H1 (cell line): Measurements from ENCODE around the gene NAPG. TPM values are rescaled to one million over a fixed set of nuclear protein-coding genes. Genes with fewer than 3 reads are reported as not detected.

ENCODE experiments used
- BCL11A ChIP-seq, 2 experiments: IDR thresholded peaks; one replicate each; pipeline ENCODE4 v1.6.1; 2011; ENCODE audit warnings: low read depth in 2 of 2, low read length in 2 of 2, mild to moderate bottlenecking in 2 of 2
- CTCF ChIP-seq, 3 experiments: IDR thresholded peaks; 1 replicate in 2 of 3; 2 replicates in 1 of 3; pipeline versions ENCODE4 v1.5.1 to v1.6.1; 2011; ENCODE audit warnings: low read length in 3 of 3, mild to moderate bottlenecking in 3 of 3, inconsistent platforms in 2 of 3, low read depth in 1 of 3, moderate library complexity in 1 of 3; ENCODE audit not compliant: insufficient read depth in 1 of 3; ENCODE audit errors: control extremely low read depth in 1 of 3
- SP2 ChIP-seq: IDR thresholded peaks from 2 replicates; pipeline ENCODE4 v1.6.1; 2012; ENCODE audit warnings: mild to moderate bottlenecking, low read length, inconsistent platforms
- polyA plus RNA-seq, 7 experiments: library from polyadenylated mRNA; depleted of rRNA in 3 of 7; stranded (reverse) in 5 of 7; unstranded in 2 of 7; fragments of >200 nt in 5 of 7; fragments of 200-250 nt in 2 of 7; gene quantifications; 1 replicate in 5 of 7; 2 replicates in 1 of 7; 4 replicates in 1 of 7; pipeline versions ENCODE4 v1.2.1 to v1.2.3, GENCODE V29; 2011 to 2013; ENCODE audit warnings: missing spikeins in 2 of 7, mixed read lengths in 2 of 7
- total RNA-seq: library from RNA; stranded (reverse); fragmentation: NEBNext Ultra II Directional; extraction: Animal tissue kit (Norgen Biotek cat#: 25700); gene quantifications from 2 replicates; pipeline ENCODE4 v1.2.1, GENCODE V29; 2021

NAPG gene
- total and polyA plus RNA-seq, 2 of the 8 experiments (the other 6 are each of a cell fraction or from before 2014, with no cell fraction given), result 8.0 to 23.5 TPM

- no peak for TF ChIP-seq CTCF (IDR thresholded peaks at IDR 0.05; ENCODE audit: control extremely low read depth in 1 of 3, insufficient read depth in 1 of 3, low read depth in 1 of 3, low read length in 3 of 3)
- TF ChIP-seq BCL11A (IDR thresholded peaks at IDR 0.05; ENCODE audit: low read depth in 2 of 2, low read length in 2 of 2), result no peak
- TF ChIP-seq SP2, result no peak
- TF ChIP-seq, all 59 proteins: peak for 0
Observed at GRCh38 chr18:10487154-10487553, 38.7 kb upstream of the NAPG start (continued).
